ENCODE data around the gene CCDC70. TPM values are rescaled to one million over a fixed set of nuclear protein-coding genes. Genes with fewer than 3 reads are reported as not detected.
A peak's percentile ranks its signal among the peaks of the same experiment; 100 is the strongest.
"Not testable (repeated sequence)": the region's sequence is repeated elsewhere in the genome, so short reads cannot be mapped to it uniquely, and the experiment has no call there.

The CCDC70 gene
- total RNA-seq, 2 experiments from 2014 or later: not detected

DNA sequence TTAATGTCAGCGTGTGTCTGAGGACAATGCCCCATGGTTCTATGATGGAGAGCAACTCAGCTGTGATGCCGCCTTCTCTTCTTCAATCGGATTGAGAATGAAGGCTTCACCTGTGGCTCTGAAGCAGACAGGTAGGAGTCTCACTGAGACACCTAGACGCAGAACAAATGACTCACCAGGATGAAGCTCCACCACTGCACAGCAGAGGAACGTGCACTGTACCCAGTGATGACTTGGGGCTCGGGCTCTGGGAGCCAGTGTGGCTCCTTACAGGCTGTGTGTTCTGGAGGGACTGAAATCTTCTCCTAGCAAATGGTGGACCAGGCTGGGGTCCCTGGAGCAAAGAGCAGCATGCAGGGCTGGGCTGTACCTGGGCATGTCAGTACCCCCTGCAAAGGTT, 44.0 kb downstream of the CCDC70 start:
- Mint-ChIP-seq H3K4me3 (no peak overlapping the region), H3K9me3 (no peaks in the 10 kb centered on the region), H3K27ac (no peak overlapping the region), H3K36me3 (ENCODE audit: low read depth) (peaks cover 6% of the 10 kb centered on the region), H3K4me1 (peaks cover 42% of the 10 kb centered on the region), H3K27me3 (peaks cover 12% of the 10 kb centered on the region)
- ChIA-PET CTCF (no interaction called here), POLR2A (no interaction called here)
- DNase-seq: peak; percentile 7

DNA sequence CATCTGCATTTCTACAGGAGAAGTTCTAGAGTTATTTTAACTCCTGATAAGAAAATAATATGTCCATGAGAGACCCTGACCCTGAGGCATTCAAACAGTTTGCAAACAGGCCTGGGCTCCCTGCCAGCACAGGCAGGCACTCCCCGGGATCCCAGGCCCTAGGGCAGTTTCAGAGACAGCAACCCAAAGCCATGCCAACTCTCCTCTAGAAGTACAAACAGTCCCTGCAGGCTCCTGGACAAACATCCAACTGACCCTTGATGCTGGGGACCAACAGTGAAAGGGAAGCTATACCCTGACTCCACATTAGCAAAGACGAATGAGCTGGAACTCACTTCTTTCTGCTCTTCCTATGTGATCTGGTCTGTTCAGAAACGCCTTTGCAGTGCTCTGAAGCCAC, 44.8 kb downstream of the CCDC70 start:
- peaks cover 8% of the 10 kb centered on the region for H3K27me3 Mint-ChIP-seq
- H3K27ac Mint-ChIP-seq: no peak overlapping the region
- H3K36me3 Mint-ChIP-seq (ENCODE audit: low read depth): peaks cover 6% of the 10 kb centered on the region
- H3K4me3 Mint-ChIP-seq: no peak overlapping the region
- POLR2A ChIA-PET: no interaction called here
- no peaks in the 10 kb centered on the region for H3K9me3 Mint-ChIP-seq
- DNase-seq: no peak
- CTCF ChIA-PET: no interaction called here
- peaks cover 47% of the 10 kb centered on the region for H3K4me1 Mint-ChIP-seq

- POLR2A ChIA-PET: no interaction called here
- H3K4me3 Mint-ChIP-seq: no peak overlapping the region
Observed at GRCh38 chr13:51907040-51907732, 45.4 kb downstream of the CCDC70 start.

GRCh38 chr13:51909265-51909664, 47.5 kb downstream of the CCDC70 start:
- not testable (repeated sequence) for H3K27me3 Mint-ChIP-seq; H3K9me3 Mint-ChIP-seq; DNase-seq; H3K36me3 Mint-ChIP-seq (ENCODE audit: low read depth)
- peak overlapping the region; percentile 50 for H3K27ac Mint-ChIP-seq
- peaks cover 52% of the 10 kb centered on the region for H3K4me1 Mint-ChIP-seq
- peak overlapping the region; percentile 35 for H3K4me3 Mint-ChIP-seq
- ChIA-PET CTCF (interaction anchor here (0.8 to 1.1 kb wide), 2 partner anchors 14 to 95 kb away, joined by 3 read pairs; no protein-coding TSS in a partner anchor), POLR2A (interaction anchor here (0.8 kb wide), 1 partner anchor 8 kb away, joined by 3 read pairs; no protein-coding TSS in a partner anchor)

More at GRCh38 chr13:51907040-51907732, 45.4 kb downstream of the CCDC70 start:
- Mint-ChIP-seq H3K36me3 (ENCODE audit: low read depth) (peaks cover 6% of the 10 kb centered on the region), H3K27me3 (peaks cover 9% of the 10 kb centered on the region), H3K4me1 (peaks cover 54% of the 10 kb centered on the region), H3K9me3 (no peaks in the 10 kb centered on the region), H3K27ac (no peak overlapping the region)
- CTCF ChIA-PET: no interaction called here
- no peak for DNase-seq

- Mint-ChIP-seq H3K36me3 (ENCODE audit: low read depth) (peaks cover 6% of the 10 kb centered on the region), H3K27ac (no peak overlapping the region), H3K4me3 (no peak overlapping the region), H3K4me1 (peaks cover 52% of the 10 kb centered on the region), H3K27me3 (peaks cover 7% of the 10 kb centered on the region), H3K9me3 (no peaks in the 10 kb centered on the region)
- ChIA-PET CTCF (interaction anchor here (0.5 to 1.7 kb wide), 3 partner anchors 13 to 95 kb away, joined by 3 read pairs; no protein-coding TSS in a partner anchor), POLR2A (no interaction called here)
- DNase-seq: no peak
Observed at GRCh38 chr13:51910508-51910907, 48.7 kb downstream of the CCDC70 start.

DNA sequence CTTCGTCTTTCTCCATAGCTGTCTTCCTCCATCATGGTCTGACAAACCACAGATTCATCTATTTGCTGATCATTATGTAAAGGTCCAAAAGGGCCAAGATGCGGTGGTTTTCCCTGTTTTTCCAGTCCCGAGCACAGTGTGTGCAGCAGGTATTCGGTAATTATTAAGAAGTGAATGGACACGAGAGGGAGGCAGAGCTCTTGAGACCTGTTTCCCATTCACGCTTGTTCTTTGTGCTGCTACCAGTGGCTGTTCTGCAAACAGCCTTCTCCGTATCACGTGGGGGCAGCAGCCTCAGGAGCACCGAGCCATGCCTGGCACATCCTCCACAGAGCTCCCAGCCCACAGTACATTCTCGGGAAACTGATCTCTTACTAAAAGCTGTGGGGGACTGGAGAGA, 50.3 kb downstream of the CCDC70 start:
- Mint-ChIP-seq H3K4me1 (peaks cover 47% of the 10 kb centered on the region), H3K4me3 (no peak overlapping the region), H3K27me3 (peaks cover 7% of the 10 kb centered on the region), H3K27ac (no peak overlapping the region), H3K36me3 (ENCODE audit: low read depth) (peaks cover 1% of the 10 kb centered on the region), H3K9me3 (no peaks in the 10 kb centered on the region)
- DNase-seq: no peak
- ChIA-PET POLR2A (interaction anchor here (1.2 kb wide), 1 partner anchor 22 kb away, joined by 4 read pairs; no protein-coding TSS in a partner anchor), CTCF (no interaction called here)

DNA sequence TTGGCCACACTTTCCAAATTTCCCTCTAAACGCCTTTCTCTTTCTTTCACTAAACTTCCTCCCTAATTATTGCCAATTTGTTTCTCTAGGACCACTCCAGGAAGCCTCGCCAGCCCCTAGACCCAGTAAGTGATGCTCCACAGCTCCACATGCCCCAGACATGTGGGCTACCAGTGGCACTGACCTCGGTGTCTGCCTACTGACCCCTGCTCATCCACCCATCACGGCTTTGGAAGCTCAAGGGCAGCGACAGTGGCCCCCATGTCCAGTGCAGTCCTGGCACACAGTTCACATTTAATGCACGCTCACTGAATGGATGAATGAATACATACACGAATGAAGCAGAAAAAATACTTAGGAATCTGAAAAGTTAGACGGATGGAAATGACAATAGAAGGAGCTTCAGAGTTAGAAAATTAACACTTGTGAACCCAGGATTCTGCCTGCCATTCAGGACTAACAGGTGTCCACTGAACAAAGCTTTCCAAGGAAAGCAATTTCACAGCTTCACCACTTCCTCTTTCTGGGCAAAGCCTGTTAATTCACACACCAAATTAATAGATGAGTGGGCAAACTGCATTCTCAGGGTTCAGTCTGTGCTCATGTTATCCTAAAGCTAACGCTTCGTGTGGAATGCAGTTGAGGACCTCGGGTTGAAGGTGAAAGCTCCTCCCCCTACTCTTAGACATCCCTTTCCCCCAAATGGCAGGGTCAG, 50.9 kb downstream of the CCDC70 start:
- no peaks in the 10 kb centered on the region for H3K9me3 Mint-ChIP-seq
- no peak overlapping the region for H3K4me3 Mint-ChIP-seq
- peaks cover 7% of the 10 kb centered on the region for H3K27me3 Mint-ChIP-seq

GRCh38 chr13:51913421-51914136, 51.8 kb downstream of the CCDC70 start:
- Mint-ChIP-seq H3K36me3 (ENCODE audit: low read depth) (no peaks in the 10 kb centered on the region), H3K27ac (no peak overlapping the region), H3K27me3 (peaks cover 7% of the 10 kb centered on the region), H3K4me3 (no peak overlapping the region), H3K9me3 (no peaks in the 10 kb centered on the region), H3K4me1 (peaks cover 37% of the 10 kb centered on the region)
- ChIA-PET CTCF (interaction anchor here (1.2 to 1.7 kb wide), 2 partner anchors 9 to 214 kb away, joined by 3 to 8 read pairs; no protein-coding TSS in a partner anchor), POLR2A (interaction anchor here (1.1 to 1.2 kb wide), 2 partner anchors 16 to 24 kb away, joined by 3 to 4 read pairs; no protein-coding TSS in a partner anchor)
- no peak for DNase-seq

More for the DNA sequence above, 50.9 kb downstream of the CCDC70 start:
- CTCF ChIA-PET: interaction anchor here (1.2 kb wide), 1 partner anchor 215 kb away, joined by 3 read pairs; no protein-coding TSS in a partner anchor
- Mint-ChIP-seq H3K4me1 (peaks cover 42% of the 10 kb centered on the region), H3K27ac (no peak overlapping the region), H3K36me3 (ENCODE audit: low read depth) (no peaks in the 10 kb centered on the region)
- no peak for DNase-seq
- POLR2A ChIA-PET: interaction anchor here (1.1 to 1.2 kb wide), 2 partner anchors 16 to 23 kb away, joined by 3 to 4 read pairs; no protein-coding TSS in a partner anchor

DNA sequence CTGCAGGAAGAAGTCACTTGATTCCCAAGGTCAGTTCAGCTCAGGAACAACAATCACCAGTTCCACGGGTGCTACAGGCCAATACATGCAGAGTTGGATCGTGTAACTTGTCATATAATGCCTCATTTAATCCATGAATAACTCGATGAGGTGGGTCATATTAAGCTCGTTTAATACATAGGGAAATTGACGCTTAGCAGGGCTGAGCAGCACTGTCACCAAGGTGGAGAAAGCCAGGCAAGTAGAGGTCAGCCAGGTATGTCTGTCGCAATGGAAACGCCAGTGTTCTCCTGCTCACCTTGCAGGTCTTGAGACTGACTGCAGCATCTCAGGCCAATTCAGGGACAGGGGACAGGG, 52.3 kb downstream of the CCDC70 start:
- POLR2A ChIA-PET: no interaction called here
- H3K4me3 Mint-ChIP-seq: no peak overlapping the region
- no peak overlapping the region for H3K27ac Mint-ChIP-seq
- H3K9me3 Mint-ChIP-seq: no peaks in the 10 kb centered on the region
- peaks cover 7% of the 10 kb centered on the region for H3K27me3 Mint-ChIP-seq
- CTCF ChIA-PET: interaction anchor here (1.3 to 1.7 kb wide), 2 partner anchors 9 to 18 kb away, joined by 3 to 8 read pairs; no protein-coding TSS in a partner anchor
- no peak for DNase-seq
- H3K4me1 Mint-ChIP-seq: peaks cover 32% of the 10 kb centered on the region
- no peaks in the 10 kb centered on the region for H3K36me3 Mint-ChIP-seq (ENCODE audit: low read depth)

Other genes with a start within 250 kb of the CCDC70 start
- 1 to 10 TPM; 5.0 to 6.4 TPM for gene DHRS12, start 57.8 kb upstream of the CCDC70 start, total RNA-seq
- under 1 TPM; 0.15 to 0.28 TPM for gene TMEM272, start 16.8 kb upstream of the CCDC70 start, total RNA-seq
- under 1 TPM; 0.78 to 0.88 TPM for gene ATP7B, start 149.5 kb downstream of the CCDC70 start, total RNA-seq
- 10 to 100 TPM; 24.0 to 28.9 TPM for gene ALG11, start 150.4 kb downstream of the CCDC70 start, total RNA-seq
- gene UTP14C, start 162.7 kb downstream of the CCDC70 start, total RNA-seq: 1 to 10 TPM; 9.4 to 10.0 TPM

Data from activated CD4-positive, alpha-beta memory T cell treated with anti-CD3 and anti-CD28 coated beads, Interleukin-2, amount 10 ng/mL, durations not matched to agents 7 days and 5 days (primary cell).